Mesendoderm (in vitro differentiated cells): ENCODE results near the gene LRRC74B.
"Not testable (repeated sequence)": the region's sequence is repeated elsewhere in the genome, so short reads cannot be mapped to it uniquely, and the experiment has no call there.

Experiments used
- DNase-seq: peaks from one replicate; pipeline ENCODE4 v3.0.0; 2013
- H2AK5ac ChIP-seq: 2 replicates; pipeline ENCODE4 v1.6.1; 2013; ENCODE audit warnings: low read length, inconsistent platforms
- H2BK120ac ChIP-seq: 2 replicates; pipeline ENCODE4 v1.6.1; 2013; ENCODE audit warnings: low read depth, mild to moderate bottlenecking, low read length, moderate library complexity, mixed read lengths
- H2BK15ac ChIP-seq: replicated peaks from 2 replicates; pipeline ENCODE4 v1.6.1; 2013; ENCODE audit warnings: low read depth, mild to moderate bottlenecking, moderate library complexity
- H2BK5ac ChIP-seq: 2 replicates; pipeline ENCODE4 v1.6.1; 2013; ENCODE audit warnings: low read length, inconsistent platforms
- H3K18ac ChIP-seq: 2 replicates; pipeline ENCODE4 v1.6.1; 2013; ENCODE audit warnings: mild to moderate bottlenecking, low read length, mixed read lengths
- H3K23ac ChIP-seq: one replicate; pipeline ENCODE4 v1.6.1; 2013; ENCODE audit warnings: low read length
- H3K27ac ChIP-seq: 2 replicates; pipeline ENCODE4 v1.5.1; 2013; ENCODE audit warnings: low read depth, mild to moderate bottlenecking, inconsistent platforms, low read length, moderate library complexity
- H3K27me3 ChIP-seq: 2 replicates; pipeline ENCODE4 v1.6.1; 2013; ENCODE audit warnings: low read length, control low read depth, mild to moderate bottlenecking, inconsistent platforms; ENCODE audit not compliant: insufficient read depth, poor library complexity
- H3K36me3 ChIP-seq: 2 replicates; pipeline ENCODE4 v1.6.1; 2013; ENCODE audit warnings: low read length, inconsistent platforms; ENCODE audit not compliant: control insufficient read depth, insufficient read depth
- H3K4ac ChIP-seq: one replicate; pipeline ENCODE4 v1.6.1; 2013; ENCODE audit warnings: low read depth, mild to moderate bottlenecking, low read length, moderate library complexity
- H3K4me1 ChIP-seq: 2 replicates; pipeline ENCODE4 v1.6.1; 2013; ENCODE audit warnings: low read depth, low read length, inconsistent platforms; ENCODE audit not compliant: control insufficient read depth
- H3K4me2 ChIP-seq: 2 replicates; pipeline ENCODE4 v1.6.1; 2013; ENCODE audit warnings: low read length
- H3K4me3 ChIP-seq: 2 replicates; pipeline ENCODE4 v1.5.1; 2013; ENCODE audit warnings: mild to moderate bottlenecking, low read length
- H3K56ac ChIP-seq: one replicate; pipeline ENCODE4 v1.6.1; 2013; ENCODE audit warnings: low read length
- H3K79me1 ChIP-seq: 2 replicates; pipeline ENCODE4 v1.6.1; 2013; ENCODE audit warnings: low read length, inconsistent platforms
- H3K79me2 ChIP-seq: 2 replicates; pipeline ENCODE4 v1.6.1; 2013; ENCODE audit warnings: mild to moderate bottlenecking, low read length; ENCODE audit not compliant: control insufficient read depth, insufficient read depth
- H3K9ac ChIP-seq: 2 replicates; pipeline ENCODE4 v1.6.1; 2013; ENCODE audit warnings: low read length, inconsistent platforms
- H4K5ac ChIP-seq: one replicate; pipeline ENCODE4 v1.6.1; 2013; ENCODE audit warnings: low read length
- H4K8ac ChIP-seq: one replicate; pipeline ENCODE4 v1.6.1; 2013; ENCODE audit warnings: low read depth, mild to moderate bottlenecking, control low read depth, low read length, moderate library complexity
- WGBS: extraction: QIAGEN DNeasy Blood & Tissue Kit; methylation state at CpG from one replicate; pipeline ENCODE4 v1.1.7; 2013; ENCODE audit warnings: low lambda C conversion rate, missing lambda C conversion rate; ENCODE audit not compliant: insufficient coverage; ENCODE audit errors: extremely low coverage; 5-methylcytosine and 5-hydroxymethylcytosine counted together

LRRC74B gene

DNA sequence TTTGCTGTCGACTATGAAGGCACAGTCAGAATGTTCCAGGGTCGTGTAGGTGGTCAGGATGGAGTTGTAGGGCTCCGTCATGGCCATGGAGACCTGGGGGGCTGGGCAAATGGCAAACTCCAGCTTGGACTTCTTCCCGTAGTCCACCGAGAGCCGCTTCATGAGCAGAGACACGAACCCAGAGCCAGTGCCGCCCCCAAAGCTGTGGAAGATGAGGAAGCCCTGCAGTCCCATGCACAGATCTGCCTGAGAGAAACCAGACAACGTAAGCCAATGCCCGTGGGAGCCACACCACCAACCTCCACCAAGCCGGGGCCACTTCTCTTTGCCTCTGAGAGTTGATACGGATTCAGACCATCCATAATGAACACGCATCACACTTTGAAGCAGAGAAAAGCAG, 36.5 kb upstream of the LRRC74B start:
- not testable (repeated sequence) for H2BK5ac ChIP-seq, H2AK5ac ChIP-seq, DNase-seq, H3K9ac ChIP-seq, H2BK15ac ChIP-seq, H3K27me3 ChIP-seq, H3K79me2 ChIP-seq, H3K27ac ChIP-seq, H3K56ac ChIP-seq, H3K4ac ChIP-seq, H3K36me3 ChIP-seq, H3K23ac ChIP-seq, H4K5ac ChIP-seq, H3K4me2 ChIP-seq, H3K18ac ChIP-seq, H3K79me1 ChIP-seq, H4K8ac ChIP-seq, H3K4me1 ChIP-seq, H3K4me3 ChIP-seq, H2BK120ac ChIP-seq
- WGBS = no CpG with 5 or more reads among the region's 13 CpGs

GRCh38 chr22:21009638-21010425, 35.9 kb upstream of the LRRC74B start:
- Histone ChIP-seq H2BK120ac (no peak overlapping the region), H3K4me3 (no peak overlapping the region), H3K56ac (no peak overlapping the region), H3K79me1 (peaks cover 2% of the 10 kb centered on the region), H3K27me3 (no peaks in the 10 kb centered on the region), H3K4me2 (no peak overlapping the region), H4K8ac (no peak overlapping the region), H3K4ac (no peak overlapping the region), H3K23ac (no peak overlapping the region), H3K9ac (no peak overlapping the region), H2BK15ac (no peak overlapping the region), H4K5ac (no peak overlapping the region), H3K36me3 (no peaks in the 10 kb centered on the region), H3K4me1 (peaks cover 1% of the 10 kb centered on the region), H2BK5ac (no peak overlapping the region), H3K79me2 (no peaks in the 10 kb centered on the region), H3K27ac (no peak overlapping the region), H3K18ac (no peak overlapping the region), H2AK5ac (no peak overlapping the region)
- WGBS = no CpG with 5 or more reads among the region's 10 CpGs
- peak; percentile 68 for DNase-seq

DNA sequence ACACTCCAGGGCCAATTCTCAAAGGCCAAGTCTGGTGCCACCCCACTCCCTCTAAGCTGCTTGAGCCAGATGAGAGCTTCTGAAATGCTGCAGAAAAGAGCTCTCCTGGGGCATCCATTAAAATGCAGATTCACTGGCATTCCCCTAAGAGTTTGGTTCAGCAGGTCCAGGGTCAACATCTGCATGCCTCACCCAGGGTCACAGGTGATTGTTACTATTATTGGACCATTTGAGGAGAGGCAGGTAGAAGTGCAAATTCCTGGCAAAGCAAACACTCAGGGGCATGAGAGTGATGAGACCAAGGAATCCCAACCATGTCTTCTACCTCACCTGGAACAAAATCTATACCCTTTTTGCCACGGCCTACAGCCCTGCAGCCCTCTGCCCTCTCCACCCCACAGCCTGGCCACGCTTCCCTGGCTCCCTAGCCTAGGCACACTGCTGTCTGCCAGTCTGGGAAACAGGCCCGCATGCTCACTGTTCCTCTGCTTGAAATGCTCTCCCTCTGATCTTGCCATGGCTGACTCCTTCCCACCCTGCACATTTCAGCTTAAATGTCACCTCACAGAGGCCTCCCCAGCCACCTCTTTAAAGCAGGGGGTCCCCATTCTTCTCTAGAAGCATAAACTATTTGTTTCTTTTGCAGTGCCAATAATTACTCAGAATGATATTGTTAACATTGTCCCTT, 35.2 kb upstream of the LRRC74B start:
- peaks cover 3% of the 10 kb centered on the region for H3K4me1 ChIP-seq
- no peak overlapping the region for H3K4me2 ChIP-seq
- peaks cover 2% of the 10 kb centered on the region for H3K79me1 ChIP-seq
- no peak overlapping the region for H3K4me3 ChIP-seq
- H2BK120ac ChIP-seq = no peak overlapping the region
- no peak overlapping the region for H4K8ac ChIP-seq
- H4K5ac ChIP-seq = no peak overlapping the region
- H3K27ac ChIP-seq = no peak overlapping the region
- H3K36me3 ChIP-seq = no peaks in the 10 kb centered on the region
- no peak overlapping the region for H2BK15ac ChIP-seq
- no CpG with 5 or more reads among the region's 3 CpGs for WGBS
- no peak overlapping the region for H3K56ac ChIP-seq
- H3K9ac ChIP-seq = no peak overlapping the region
- H2AK5ac ChIP-seq = no peak overlapping the region
- H3K27me3 ChIP-seq = no peaks in the 10 kb centered on the region
- H3K4ac ChIP-seq = no peak overlapping the region
- no peak for DNase-seq
- H3K23ac ChIP-seq = no peak overlapping the region
- H2BK5ac ChIP-seq = no peak overlapping the region
- no peaks in the 10 kb centered on the region for H3K79me2 ChIP-seq
- no peak overlapping the region for H3K18ac ChIP-seq

GRCh38 chr22:21012446-21013407, 33.0 kb upstream of the LRRC74B start:
- Histone ChIP-seq H3K9ac (no peak overlapping the region), H3K27ac (no peak overlapping the region), H4K8ac (no peak overlapping the region), H2BK15ac (no peak overlapping the region), H3K4ac (no peak overlapping the region), H2AK5ac (no peak overlapping the region), H3K36me3 (no peaks in the 10 kb centered on the region), H4K5ac (no peak overlapping the region), H3K4me3 (no peak overlapping the region), H3K18ac (no peak overlapping the region), H3K56ac (peak overlapping the region; percentile 15), H3K79me2 (no peaks in the 10 kb centered on the region), H3K4me1 (peaks cover 5% of the 10 kb centered on the region), H2BK120ac (no peak overlapping the region), H3K27me3 (no peaks in the 10 kb centered on the region), H3K79me1 (peaks cover 2% of the 10 kb centered on the region), H2BK5ac (no peak overlapping the region), H3K23ac (peak overlapping the region; percentile 66), H3K4me2 (no peak overlapping the region)
- no CpG with 5 or more reads among the region's 14 CpGs for WGBS
- DNase-seq = no peak

DNA sequence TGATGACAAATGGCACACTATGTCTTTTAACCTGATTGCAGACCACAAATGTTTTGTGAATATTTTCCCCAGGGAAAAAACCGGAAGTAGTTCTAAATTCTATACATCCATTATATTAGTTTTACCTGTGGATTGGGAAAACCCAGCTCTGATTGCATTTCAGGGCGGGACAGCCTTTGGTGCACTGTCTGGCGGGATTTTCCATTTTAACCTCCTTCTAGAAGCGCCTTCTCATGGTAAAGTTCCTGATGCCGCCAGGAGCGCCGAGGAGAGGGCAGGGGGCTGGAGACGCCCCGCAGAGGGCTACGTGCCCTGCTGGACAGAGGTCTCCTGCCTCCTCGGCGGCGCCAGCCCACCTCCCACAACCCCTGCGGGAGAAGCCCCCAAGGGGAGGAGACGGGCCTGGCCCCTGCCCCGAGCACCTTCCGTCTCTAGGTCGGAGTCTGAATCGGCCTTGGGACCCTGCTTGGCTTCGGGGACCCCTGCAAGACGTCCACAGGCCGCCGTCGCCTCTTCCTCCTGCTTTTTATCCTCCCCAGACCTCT, 32.0 kb upstream of the LRRC74B start:
- Histone ChIP-seq H3K18ac (peak overlapping the region; percentile 62), H3K4me2 (peak overlapping the region; percentile 77), H3K27me3 (no peaks in the 10 kb centered on the region), H3K56ac (peak overlapping the region; percentile 91), H3K4me3 (peak overlapping the region; percentile 37), H4K5ac (no peak overlapping the region), H3K9ac (peak overlapping the region; percentile 77), H3K79me1 (peaks cover 2% of the 10 kb centered on the region), H3K36me3 (no peaks in the 10 kb centered on the region), H3K4ac (peak overlapping the region; percentile 46), H3K4me1 (peaks cover 5% of the 10 kb centered on the region), H4K8ac (no peak overlapping the region), H2BK120ac (no peak overlapping the region), H2AK5ac (no peak overlapping the region), H2BK15ac (no peak overlapping the region), H2BK5ac (peak overlapping the region; percentile 81), H3K79me2 (no peaks in the 10 kb centered on the region), H3K27ac (peak overlapping the region; percentile 68), H3K23ac (no peak overlapping the region)
- no peak for DNase-seq
- no CpG with 5 or more reads among the region's 24 CpGs for WGBS
